Endothelial cell of umbilical vein (primary cell): ENCODE results near the gene OR52M1. TPM values are rescaled to one million over a fixed set of nuclear protein-coding genes. Genes with fewer than 3 reads are reported as not detected.

Experiments used
- BruUV-seq: library from RNA; stranded (reverse); fragments of 400-500 nt; replicated peaks from 2 replicates; lab custom pipeline; 2021; lab: Mats Ljungman, UMichigan
- CTCF ChIA-PET: fragments of 300-600, 350-600 bp; sonication (Branson Sonifier 250); formaldehyde crosslinking; loops from one replicate; lab custom pipeline; 2021; ENCODE audit warnings: antibody characterized with exemption, inconsistent platforms; lab: Charles Lee
- POLR2A ChIA-PET: fragments of 300-600, 350-600 bp; sonication (Branson Sonifier 250); formaldehyde crosslinking; loops from one replicate; lab custom pipeline; 2021; ENCODE audit warnings: antibody characterized with exemption, inconsistent platforms; lab: Charles Lee
- DNase-seq: peaks from one replicate; pipeline ENCODE4 v3.0.0-alpha.2; 2011; ENCODE audit warnings: low read depth, low spot score
- FAIRE-seq: peaks from 2 replicates; lab custom pipeline; 2011; peaks lifted over from hg19 to GRCh38; lab: Jason Lieb, UNC
- H2AFZ ChIP-seq: 2 replicates; pipeline ENCODE4 v1.6.0; 2012; ENCODE audit warnings: low read depth, low read length, control low read depth, inconsistent platforms
- H3K27ac ChIP-seq: 2 replicates; pipeline ENCODE4 v1.5.1; 2011; ENCODE audit warnings: low read depth, mild to moderate bottlenecking, control low read depth, low read length, moderate library complexity; ENCODE audit not compliant: insufficient read depth
- H3K27me3 ChIP-seq, 2 experiments: 2 replicates each; pipeline versions ENCODE4 v1.6.0 to v1.6.1; 2011; ENCODE audit warnings: low read length in 2 of 2, mixed read lengths in 1 of 2; ENCODE audit not compliant: control insufficient read depth in 2 of 2, insufficient read depth in 2 of 2
- H3K36me3 ChIP-seq, 2 experiments: 2 replicates in 1 of 2; 3 replicates in 1 of 2; pipeline ENCODE4 v1.5.1; 2011; ENCODE audit warnings: low read length in 2 of 2, mild to moderate bottlenecking in 1 of 2, moderate library complexity in 1 of 2; ENCODE audit not compliant: control insufficient read depth in 2 of 2, insufficient read depth in 2 of 2; ENCODE audit errors: extremely low read depth in 1 of 2
- H3K4me1 ChIP-seq: 3 replicates; pipeline ENCODE4 v1.5.1; 2011; ENCODE audit warnings: mild to moderate bottlenecking, low read length; ENCODE audit not compliant: control insufficient read depth, insufficient read depth; ENCODE audit errors: extremely low read depth
- H3K4me2 ChIP-seq: 2 replicates; pipeline ENCODE4 v1.6.1; 2011; ENCODE audit warnings: low read length, control low read depth, mixed read lengths; ENCODE audit not compliant: insufficient read depth
- H3K4me3 ChIP-seq, 3 experiments: fragments of 200-600 bp in 1 of 3; sonication (generic), shearing (Covaris generic) in 1 of 3; replicated peaks in 1 of 3; 2 replicates each; pipeline ENCODE4 v1.5.1; 2011 to 2016; ENCODE audit warnings: control low read depth in 3 of 3, low read length in 3 of 3, mild to moderate bottlenecking in 2 of 3, inconsistent platforms in 1 of 3, low read depth in 1 of 3, moderate library complexity in 1 of 3; ENCODE audit not compliant: insufficient read depth in 1 of 3
- H3K79me2 ChIP-seq: 2 replicates; pipeline ENCODE4 v1.6.0; 2012; ENCODE audit warnings: low read length, inconsistent platforms; ENCODE audit not compliant: control insufficient read depth, insufficient read depth
- H3K9ac ChIP-seq: replicated peaks from 2 replicates; pipeline ENCODE3; 2011; ENCODE audit warnings: low read length, control low read depth; ENCODE audit not compliant: insufficient read depth; ENCODE audit errors: extremely low read depth
- H3K9me1 ChIP-seq: replicated peaks from 3 replicates; pipeline ENCODE4 v1.6.0; 2011; ENCODE audit warnings: mild to moderate bottlenecking, low read length; ENCODE audit not compliant: control insufficient read depth, insufficient read depth; ENCODE audit errors: extremely low read depth
- H3K9me3 ChIP-seq: replicated peaks from 2 replicates; pipeline ENCODE4 v1.5.1; 2012; ENCODE audit warnings: low read length, inconsistent platforms; ENCODE audit not compliant: control insufficient read depth, insufficient read depth
- H4K20me1 ChIP-seq: replicated peaks from 2 replicates; pipeline ENCODE3; 2011; ENCODE audit warnings: mild to moderate bottlenecking, low read length; ENCODE audit not compliant: control insufficient read depth, insufficient read depth; ENCODE audit errors: extremely low read depth
- CTCF ChIP-seq, 2 donors: IDR thresholded peaks; 1 replicate in 1 of 2; 2 replicates in 1 of 2; pipeline ENCODE4 v1.5.1; 2011; ENCODE audit warnings: low read length in 2 of 2, mild to moderate bottlenecking in 2 of 2, moderate library complexity in 2 of 2, control low read depth in 1 of 2, inconsistent platforms in 1 of 2, low read depth in 1 of 2; ENCODE audit not compliant: insufficient read depth in 1 of 2; ENCODE audit errors: extremely low read depth in 1 of 2
- EZH2 ChIP-seq: IDR thresholded peaks from 2 replicates; pipeline ENCODE4 v1.6.1; 2012; ENCODE audit warnings: borderline replicate concordance, low read depth, mild to moderate bottlenecking, moderate library complexity, low read length, inconsistent platforms; ENCODE audit not compliant: severe bottlenecking
- FOS ChIP-seq: IDR thresholded peaks from 2 replicates; pipeline ENCODE4 v1.6.1; 2011; ENCODE audit warnings: mild to moderate bottlenecking, low read length, moderate library complexity, borderline replicate concordance; ENCODE audit not compliant: insufficient read depth
- GATA2 ChIP-seq: IDR thresholded peaks from 2 replicates; pipeline ENCODE4 v1.7.0; 2011; ENCODE audit warnings: low read depth, mild to moderate bottlenecking, moderate library complexity, mixed read lengths, low read length; ENCODE audit not compliant: insufficient read length, insufficient read depth
- JUN ChIP-seq: IDR thresholded peaks from 2 replicates; pipeline ENCODE4 v1.6.1; 2011; ENCODE audit warnings: borderline replicate concordance, low read depth; ENCODE audit not compliant: insufficient read length, insufficient read depth
- MYC ChIP-seq: IDR thresholded peaks from one replicate; pipeline ENCODE4 v1.6.1; 2011; ENCODE audit warnings: mild to moderate bottlenecking, low read depth, low read length
- POLR2A ChIP-seq: IDR thresholded peaks from 2 replicates; pipeline ENCODE4 v1.6.1; 2012; ENCODE audit warnings: low read depth, mild to moderate bottlenecking, control low read depth, low read length
- POLR2AphosphoS5 ChIP-seq: IDR thresholded peaks from 2 replicates; pipeline ENCODE4 v1.6.1; 2012; ENCODE audit warnings: low read depth, mild to moderate bottlenecking, control low read depth, low read length, moderate library complexity; ENCODE audit not compliant: insufficient read depth
- dilution Hi-C: fragments of 300-500 bp; cut with MboI; formaldehyde crosslinking; loops from one replicate; pipeline ENCODE4 v1.15.0; 2019; ENCODE audit warnings: low sequenced_read_pairs; ENCODE audit not compliant: extremely low pct_ligation_motif_present
- intact Hi-C: fragments of 100-400 bp; cut with micrococcal nuclease; formaldehyde crosslinking; loops from one replicate; pipeline ENCODE4 v1.10.0; 2022
- polyA plus RNA-seq, 4 experiments: library from polyadenylated mRNA; depleted of rRNA in 3 of 4; stranded (reverse) in 3 of 4; unstranded in 1 of 4; fragments of >200 nt; gene quantifications; 2 replicates each; pipeline versions ENCODE4 v1.2.1 to v1.2.3, GENCODE V29; 2011 to 2012; ENCODE audit warnings: missing spikeins in 1 of 4
- total RNA-seq: library from RNA; stranded (reverse); gene quantifications from 2 replicates; pipeline ENCODE4 v1.2.3, GENCODE V29; 2021
- TF ChIP-seq, protein P1 (sequence below): IDR thresholded peaks from 2 replicates; pipeline ENCODE4 v1.6.1; 2011; ENCODE audit not compliant: insufficient read depth, insufficient read length

Gene OR52M1
- total and polyA plus RNA-seq, 2 donors (not counting 3 experiments of a cell fraction or from before 2014, with no cell fraction given): not detected

- H3K79me2 ChIP-seq: no peaks in the 10 kb centered on the region
- ChIA-PET CTCF (no interaction called here), POLR2A (no interaction called here)
- dilution Hi-C loops (no loop called here), intact Hi-C loops (no loop called here)
- H4K20me1 ChIP-seq: no peaks in the 10 kb centered on the region
- H3K9me1 ChIP-seq: no peaks in the 10 kb centered on the region
- no peak overlapping the region for H2AFZ ChIP-seq
- H3K9ac ChIP-seq: no peak overlapping the region
- DNase-seq (no peak), FAIRE-seq (no peak)
- TF ChIP-seq POLR2A (no peak), GATA2 (no peak), POLR2AphosphoS5 (no peak), FOS (no peak), MYC (no peak), CTCF (IDR thresholded peaks at IDR 0.05; ENCODE audit: extremely low read depth in 1 of 2, insufficient read depth in 1 of 2, low read depth in 1 of 2, low read length in 2 of 2) (no peak), EZH2 (no peak), JUN (no peak)
- TF ChIP-seq, protein P1, sequence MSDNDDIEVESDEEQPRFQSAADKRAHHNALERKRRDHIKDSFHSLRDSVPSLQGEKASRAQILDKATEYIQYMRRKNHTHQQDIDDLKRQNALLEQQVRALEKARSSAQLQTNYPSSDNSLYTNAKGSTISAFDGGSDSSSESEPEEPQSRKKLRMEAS: no peak
- no peak overlapping the region for H3K4me2 ChIP-seq
- H3K4me3 ChIP-seq: no peak overlapping the region
- H3K9me3 ChIP-seq: no peaks in the 10 kb centered on the region
- H3K27ac ChIP-seq: no peak overlapping the region
- H3K27me3 ChIP-seq: no peaks in the 10 kb centered on the region
- no peaks in the 10 kb centered on the region for H3K36me3 ChIP-seq
- no TSS peak for BruUV-seq
- H3K4me1 ChIP-seq: no peaks in the 10 kb centered on the region
Observed at GRCh38 chr11:4580124-4580523, 35.1 kb downstream of the OR52M1 start.
